Nephron (organoid): ENCODE results near the gene SPIRE1.
"Not testable (repeated sequence)": the region's sequence is repeated elsewhere in the genome, so short reads cannot be mapped to it uniquely, and the experiment has no call there.

ENCODE experiments used
- H3K27ac Mint-ChIP-seq, 3 experiments: 2 replicates each; pipeline ENCODE4 v1.8.0; 2020; ENCODE audit warnings: mixed read lengths in 3 of 3, mild to moderate bottlenecking in 2 of 3, moderate library complexity in 1 of 3
- H3K27me3 Mint-ChIP-seq: 2 replicates; pipeline ENCODE4 v1.8.0; 2021; ENCODE audit warnings: low read depth, mild to moderate bottlenecking, moderate library complexity, mixed read lengths
- H3K36me3 Mint-ChIP-seq: 2 replicates; pipeline ENCODE4 v1.8.0; 2020; ENCODE audit warnings: low read depth, mixed read lengths
- H3K4me1 Mint-ChIP-seq: 2 replicates; pipeline ENCODE4 v1.8.0; 2020; ENCODE audit warnings: mixed read lengths
- H3K4me3 Mint-ChIP-seq, 3 experiments: 2 replicates each; pipeline ENCODE4 v1.8.0; 2020; ENCODE audit warnings: mild to moderate bottlenecking in 3 of 3, mixed read lengths in 3 of 3, moderate library complexity in 2 of 3
- H3K9me3 Mint-ChIP-seq: 2 replicates; pipeline ENCODE4 v1.8.0; 2020; ENCODE audit warnings: mixed read lengths
- TF ChIP-seq, protein P1 (sequence below), 3 experiments: fragments of 200-600 bp; sonication (generic); IDR thresholded peaks; one replicate each; pipeline ENCODE4 v1.5.0; 2021; ENCODE audit warnings: antibody characterized with exemption in 3 of 3; ENCODE audit not compliant: unreplicated experiment in 3 of 3

Gene SPIRE1

DNA sequence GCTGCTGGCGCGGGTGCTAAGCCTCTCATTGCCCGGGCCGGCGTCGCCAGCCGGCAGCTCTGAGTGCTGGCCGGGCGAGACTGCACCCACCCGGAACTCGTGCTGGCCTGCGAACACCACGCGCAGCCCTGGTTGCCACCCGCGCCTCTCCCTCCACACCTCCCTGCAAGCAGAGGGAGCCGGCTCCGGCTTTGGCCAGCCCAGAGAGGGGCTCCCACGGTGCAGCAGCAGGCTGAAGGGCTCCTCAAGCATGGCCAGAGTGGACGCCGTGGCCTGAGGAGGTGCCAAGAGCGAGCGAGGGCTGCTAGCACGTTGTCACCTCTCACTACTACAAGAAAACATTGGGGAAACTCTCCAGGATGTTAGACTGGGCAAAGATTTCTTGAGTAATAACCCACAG lies 98.6 kb downstream of the SPIRE1 start:
- Mint-ChIP-seq H3K4me3 (no peak overlapping the region), H3K4me1 (no peaks in the 10 kb centered on the region), H3K36me3 (peaks cover 54% of the 10 kb centered on the region), H3K27ac (no peak overlapping the region), H3K27me3 (no peaks in the 10 kb centered on the region), H3K9me3 (peaks cover 54% of the 10 kb centered on the region)
- TF ChIP-seq, protein P1, sequence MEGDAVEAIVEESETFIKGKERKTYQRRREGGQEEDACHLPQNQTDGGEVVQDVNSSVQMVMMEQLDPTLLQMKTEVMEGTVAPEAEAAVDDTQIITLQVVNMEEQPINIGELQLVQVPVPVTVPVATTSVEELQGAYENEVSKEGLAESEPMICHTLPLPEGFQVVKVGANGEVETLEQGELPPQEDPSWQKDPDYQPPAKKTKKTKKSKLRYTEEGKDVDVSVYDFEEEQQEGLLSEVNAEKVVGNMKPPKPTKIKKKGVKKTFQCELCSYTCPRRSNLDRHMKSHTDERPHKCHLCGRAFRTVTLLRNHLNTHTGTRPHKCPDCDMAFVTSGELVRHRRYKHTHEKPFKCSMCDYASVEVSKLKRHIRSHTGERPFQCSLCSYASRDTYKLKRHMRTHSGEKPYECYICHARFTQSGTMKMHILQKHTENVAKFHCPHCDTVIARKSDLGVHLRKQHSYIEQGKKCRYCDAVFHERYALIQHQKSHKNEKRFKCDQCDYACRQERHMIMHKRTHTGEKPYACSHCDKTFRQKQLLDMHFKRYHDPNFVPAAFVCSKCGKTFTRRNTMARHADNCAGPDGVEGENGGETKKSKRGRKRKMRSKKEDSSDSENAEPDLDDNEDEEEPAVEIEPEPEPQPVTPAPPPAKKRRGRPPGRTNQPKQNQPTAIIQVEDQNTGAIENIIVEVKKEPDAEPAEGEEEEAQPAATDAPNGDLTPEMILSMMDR (IDR thresholded peaks at IDR 0.05; ENCODE audit: unreplicated experiment in 3 of 3) = no peak

DNA sequence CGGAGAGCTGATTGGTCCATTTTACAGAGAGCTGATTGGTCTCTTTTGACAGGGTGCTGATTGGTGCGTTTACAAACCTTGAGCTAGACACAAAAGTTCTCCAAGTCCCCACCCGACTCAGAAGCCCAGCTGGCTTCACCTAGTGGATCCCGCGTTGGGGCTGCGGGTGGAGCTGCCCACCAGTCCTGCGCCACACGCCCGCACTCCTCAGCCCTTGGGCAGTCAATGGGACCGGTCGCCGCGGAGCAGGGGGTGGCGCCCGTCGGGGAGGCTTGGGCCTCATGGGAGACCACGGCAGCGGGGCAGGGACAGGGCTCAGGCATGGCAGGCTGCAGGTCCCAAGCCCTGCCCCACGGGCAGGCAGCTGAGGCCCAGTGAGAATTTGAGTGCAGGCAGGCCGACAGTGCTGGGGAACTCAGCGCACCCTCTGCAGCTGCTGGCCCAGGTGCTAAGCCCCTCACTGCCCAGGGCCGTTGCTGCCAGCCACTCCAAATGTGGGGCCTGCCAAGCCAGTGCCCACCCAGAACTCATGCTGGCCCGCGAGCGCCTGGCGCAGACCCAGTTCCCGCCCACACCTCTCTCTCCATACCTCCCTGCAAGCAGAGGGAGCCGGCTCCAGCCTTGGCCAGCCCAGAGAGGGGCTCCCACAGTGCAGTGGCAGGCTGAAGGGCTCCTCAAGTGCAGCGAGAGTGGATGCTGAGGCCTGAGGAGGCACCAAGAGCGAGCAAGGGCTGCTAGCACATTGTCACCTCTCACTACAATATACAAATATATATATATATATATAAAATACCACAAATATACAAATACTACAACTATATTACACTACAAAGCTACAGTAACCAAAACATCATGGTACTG lies 100.7 kb downstream of the SPIRE1 start:
- H3K4me1 Mint-ChIP-seq = no peaks in the 10 kb centered on the region

DNA sequence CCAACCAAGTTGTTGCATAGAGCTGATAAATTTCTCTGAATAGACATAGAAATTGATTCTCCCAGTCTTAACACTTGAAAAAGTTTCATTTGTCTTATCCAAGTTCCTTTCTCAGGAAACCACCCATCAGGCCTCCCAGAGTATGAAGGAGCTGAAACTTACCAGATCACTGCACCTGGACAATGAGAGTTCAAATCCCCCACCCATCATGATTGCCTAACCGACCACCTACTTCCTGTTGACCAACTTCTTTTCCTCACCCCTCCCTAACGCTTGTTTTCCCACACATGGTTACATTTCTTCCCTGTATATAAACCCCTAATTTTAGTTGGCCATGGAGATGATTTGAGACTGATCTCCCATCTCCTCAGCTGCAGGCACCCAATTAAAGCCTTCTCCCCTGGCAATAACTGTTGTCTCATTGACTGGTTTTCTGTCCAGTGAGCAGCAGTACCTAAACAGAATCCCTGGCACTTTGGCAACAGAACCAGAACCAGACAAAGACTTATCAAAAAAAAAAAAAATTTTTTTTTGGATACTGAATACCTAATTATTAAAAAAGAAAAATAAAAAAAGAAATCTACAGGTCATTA lies 103.0 kb downstream of the SPIRE1 start:
- TF ChIP-seq, protein P1 (IDR thresholded peaks at IDR 0.05; ENCODE audit: unreplicated experiment in 3 of 3) = no peak
- Mint-ChIP-seq H3K27ac (no peak overlapping the region), H3K4me1 (no peaks in the 10 kb centered on the region), H3K36me3 (peaks cover 52% of the 10 kb centered on the region), H3K4me3 (no peak overlapping the region), H3K9me3 (peaks cover 58% of the 10 kb centered on the region), H3K27me3 (no peaks in the 10 kb centered on the region)

More for the DNA sequence above, 100.7 kb downstream of the SPIRE1 start:
- Mint-ChIP-seq H3K36me3 (peaks cover 58% of the 10 kb centered on the region), H3K27ac (no peak overlapping the region), H3K9me3 (peaks cover 64% of the 10 kb centered on the region), H3K27me3 (no peaks in the 10 kb centered on the region), H3K4me3 (no peak overlapping the region)
- TF ChIP-seq, protein P1 (IDR thresholded peaks at IDR 0.05; ENCODE audit: unreplicated experiment in 3 of 3) = no peak

DNA sequence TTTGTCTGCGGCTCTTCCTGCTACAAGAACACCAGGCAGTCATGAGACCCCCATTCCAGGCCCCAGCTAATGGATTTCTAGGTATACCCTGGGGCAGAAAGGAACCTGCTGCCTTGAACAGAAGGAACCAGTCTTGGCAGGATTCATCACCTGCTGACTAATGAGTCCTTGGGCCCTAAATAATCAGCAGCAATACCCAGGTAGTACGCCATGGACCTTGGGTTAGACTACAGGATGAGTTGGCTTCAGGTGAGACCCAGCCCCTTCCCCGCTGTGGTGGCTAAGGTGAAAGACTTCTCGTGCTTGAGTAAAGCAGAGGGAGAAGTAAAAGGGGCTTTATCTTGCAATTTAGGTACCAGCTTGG lies 105.0 kb downstream of the SPIRE1 start:
- no peaks in the 10 kb centered on the region for H3K4me1 Mint-ChIP-seq
- no peak overlapping the region for H3K27ac Mint-ChIP-seq
- peaks cover 37% of the 10 kb centered on the region for H3K36me3 Mint-ChIP-seq
- TF ChIP-seq, protein P1 (IDR thresholded peaks at IDR 0.05; ENCODE audit: unreplicated experiment in 3 of 3) = no peak
- no peak overlapping the region for H3K4me3 Mint-ChIP-seq
- H3K9me3 Mint-ChIP-seq = peaks cover 44% of the 10 kb centered on the region
- no peaks in the 10 kb centered on the region for H3K27me3 Mint-ChIP-seq

DNA sequence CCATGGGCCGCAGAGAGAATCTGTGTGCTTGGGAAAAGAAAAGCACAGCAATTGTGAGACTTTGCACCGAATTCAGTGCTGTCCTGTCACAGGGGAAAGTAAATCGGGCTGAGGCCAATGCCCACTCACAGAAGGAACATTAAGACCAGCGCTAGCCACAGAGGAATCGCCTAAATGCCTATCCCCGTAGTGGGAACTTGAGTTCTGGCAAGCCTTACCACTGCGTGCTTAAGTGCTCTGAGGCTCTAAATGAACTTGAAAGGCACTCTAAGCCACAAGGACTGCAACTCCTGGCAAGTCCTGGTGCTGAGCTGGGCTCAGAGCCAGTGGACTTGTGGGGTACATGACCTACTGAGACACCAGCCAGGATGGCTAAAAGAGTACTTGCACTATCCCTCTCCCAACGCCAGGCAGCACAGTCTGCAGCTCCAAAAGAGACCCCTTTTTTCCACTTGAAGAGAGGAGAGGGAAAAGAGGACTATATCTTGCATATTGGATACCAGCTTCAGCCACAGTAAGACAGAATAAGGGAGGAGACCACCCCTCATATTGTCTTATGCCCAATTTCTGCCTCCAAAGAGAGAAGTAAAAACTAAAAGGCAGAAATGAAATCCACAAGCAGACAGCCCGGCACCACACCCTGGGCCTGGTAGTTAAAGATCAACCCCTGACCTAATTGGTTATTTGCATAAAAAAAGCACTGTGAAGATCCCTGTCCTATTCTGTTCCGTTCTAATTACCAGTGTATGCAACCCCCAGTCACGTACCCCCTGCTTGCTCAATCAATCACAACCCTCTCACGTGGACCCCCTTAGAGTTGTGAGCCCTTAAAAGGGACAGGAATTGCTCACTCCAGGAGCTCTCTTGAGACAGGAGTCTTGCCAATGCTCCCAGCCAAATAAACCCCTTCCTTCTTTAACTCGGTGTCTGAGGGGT lies 105.7 kb downstream of the SPIRE1 start:
- Mint-ChIP-seq H3K9me3 (peaks cover 40% of the 10 kb centered on the region), H3K36me3 (peaks cover 36% of the 10 kb centered on the region)
- H3K4me3 Mint-ChIP-seq, H3K27ac Mint-ChIP-seq, H3K4me1 Mint-ChIP-seq, H3K27me3 Mint-ChIP-seq: not testable (repeated sequence)

DNA sequence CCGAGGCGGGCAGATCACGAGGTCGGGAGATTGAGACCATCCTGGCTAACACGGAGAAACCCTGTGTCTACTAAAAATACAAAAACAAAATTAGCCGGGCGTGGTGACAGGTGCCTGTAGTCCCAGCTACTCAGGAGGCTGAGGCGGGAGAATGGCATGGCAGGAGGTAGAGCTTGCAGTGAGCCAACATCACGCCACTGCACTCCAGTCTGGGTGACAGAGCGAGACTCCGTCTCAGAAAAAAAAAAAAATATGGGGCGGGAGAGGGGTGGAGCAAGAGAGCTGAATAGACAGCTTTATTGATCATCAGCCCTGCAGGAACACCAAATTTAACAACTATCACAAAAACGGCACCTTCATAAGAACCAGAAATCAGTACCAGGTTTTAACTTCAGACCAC lies 106.4 kb downstream of the SPIRE1 start:
- not testable (repeated sequence) for H3K4me1 Mint-ChIP-seq, H3K4me3 Mint-ChIP-seq, H3K27me3 Mint-ChIP-seq, H3K27ac Mint-ChIP-seq
- Mint-ChIP-seq H3K36me3 (peaks cover 38% of the 10 kb centered on the region), H3K9me3 (peaks cover 41% of the 10 kb centered on the region)
